Measurements from ENCODE around the gene CTH. TPM values are rescaled to one million over a fixed set of nuclear protein-coding genes. Genes with fewer than 3 reads are reported as not detected.

CTH gene
- total RNA-seq, 1 experiment from 2014 or later, result 4.7 TPM

- H3K4me1 ChIP-seq (ENCODE audit: control insufficient read depth, insufficient read depth, low read length), result no peaks in the 10 kb centered on the region
- 0 out of 2 replicates have a peak, but pooled peaks cover 2% of the 10 kb centered on the region for H3K27me3 ChIP-seq (ENCODE audit: control insufficient read depth, insufficient read depth, low read length)
- no peak overlapping the region for H3K4me3 ChIP-seq (ENCODE audit: low read depth in 2 of 2, low read length in 2 of 2)
- POLR2A ChIA-PET, result no interaction called here
- in situ Hi-C loops (cut with HindIII; ENCODE audit: low pct_unique_long_range_greater_than_20kb, low sequenced_read_pairs), result no loop called here
- CTCF ChIA-PET, result no interaction called here
- no peak overlapping the region for H3K27ac ChIP-seq (ENCODE audit: low read length)
- TF ChIP-seq TCF7L2 (IDR thresholded peaks at IDR 0.05; ENCODE audit: low read depth, low read length) (no peak), SIN3A (IDR thresholded peaks at IDR 0.05; ENCODE audit: borderline replicate concordance, insufficient read depth, low read depth, low read length) (no peak), POLR2AphosphoS5 (IDR thresholded peaks at IDR 0.05; ENCODE audit: low read depth, low read length) (no peak), CTCF (IDR thresholded peaks at IDR 0.05) (no peak)
- TF ChIP-seq, protein P1, sequence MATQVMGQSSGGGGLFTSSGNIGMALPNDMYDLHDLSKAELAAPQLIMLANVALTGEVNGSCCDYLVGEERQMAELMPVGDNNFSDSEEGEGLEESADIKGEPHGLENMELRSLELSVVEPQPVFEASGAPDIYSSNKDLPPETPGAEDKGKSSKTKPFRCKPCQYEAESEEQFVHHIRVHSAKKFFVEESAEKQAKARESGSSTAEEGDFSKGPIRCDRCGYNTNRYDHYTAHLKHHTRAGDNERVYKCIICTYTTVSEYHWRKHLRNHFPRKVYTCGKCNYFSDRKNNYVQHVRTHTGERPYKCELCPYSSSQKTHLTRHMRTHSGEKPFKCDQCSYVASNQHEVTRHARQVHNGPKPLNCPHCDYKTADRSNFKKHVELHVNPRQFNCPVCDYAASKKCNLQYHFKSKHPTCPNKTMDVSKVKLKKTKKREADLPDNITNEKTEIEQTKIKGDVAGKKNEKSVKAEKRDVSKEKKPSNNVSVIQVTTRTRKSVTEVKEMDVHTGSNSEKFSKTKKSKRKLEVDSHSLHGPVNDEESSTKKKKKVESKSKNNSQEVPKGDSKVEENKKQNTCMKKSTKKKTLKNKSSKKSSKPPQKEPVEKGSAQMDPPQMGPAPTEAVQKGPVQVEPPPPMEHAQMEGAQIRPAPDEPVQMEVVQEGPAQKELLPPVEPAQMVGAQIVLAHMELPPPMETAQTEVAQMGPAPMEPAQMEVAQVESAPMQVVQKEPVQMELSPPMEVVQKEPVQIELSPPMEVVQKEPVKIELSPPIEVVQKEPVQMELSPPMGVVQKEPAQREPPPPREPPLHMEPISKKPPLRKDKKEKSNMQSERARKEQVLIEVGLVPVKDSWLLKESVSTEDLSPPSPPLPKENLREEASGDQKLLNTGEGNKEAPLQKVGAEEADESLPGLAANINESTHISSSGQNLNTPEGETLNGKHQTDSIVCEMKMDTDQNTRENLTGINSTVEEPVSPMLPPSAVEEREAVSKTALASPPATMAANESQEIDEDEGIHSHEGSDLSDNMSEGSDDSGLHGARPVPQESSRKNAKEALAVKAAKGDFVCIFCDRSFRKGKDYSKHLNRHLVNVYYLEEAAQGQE (IDR thresholded peaks at IDR 0.05; ENCODE audit: insufficient read depth in 1 of 2, low read depth in 2 of 2, low read length in 1 of 2), result no peak
- no TSS peak for BruUV-seq (replicated peaks)
- intact Hi-C loops (cut with micrococcal nuclease; ENCODE audit: unreplicated experiment), result no loop called here
- no peaks in the 10 kb centered on the region for H3K9me3 ChIP-seq (ENCODE audit: control insufficient read depth, insufficient read depth, low read depth, low read length)
- no peaks in the 10 kb centered on the region for H3K36me3 ChIP-seq (ENCODE audit: control insufficient read depth, insufficient read depth, low read length)
- ATAC-seq, result no peak
- no peak for DNase-seq (ENCODE audit: low read depth, low spot score)
Measured at GRCh38 chr1:70382682-70383081, 28.4 kb upstream of the CTH start.

DNA sequence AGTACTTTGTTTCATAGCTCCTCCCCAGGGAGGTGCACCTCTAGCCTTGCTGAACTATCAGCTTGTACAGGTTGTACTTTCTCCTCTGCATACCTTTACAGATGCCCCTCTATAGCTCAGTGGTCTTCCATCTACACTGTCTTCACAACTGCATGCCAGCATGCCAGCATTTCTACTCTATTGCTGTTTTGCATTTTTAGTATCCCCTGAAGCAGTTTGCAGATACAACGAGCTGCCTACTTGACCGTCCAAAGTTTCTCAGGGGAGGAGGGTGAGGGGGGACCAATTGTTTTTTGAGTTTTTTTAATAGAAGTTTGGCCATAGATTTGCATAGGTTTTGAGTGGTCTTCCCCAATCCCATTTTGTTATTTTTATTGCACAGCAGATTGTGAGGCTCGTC is 27.6 kb upstream of the CTH start:
- Histone ChIP-seq H3K27ac (ENCODE audit: low read length) (no peak overlapping the region), H3K9me3 (ENCODE audit: control insufficient read depth, insufficient read depth, low read depth, low read length) (no peaks in the 10 kb centered on the region), H3K36me3 (ENCODE audit: control insufficient read depth, insufficient read depth, low read length) (no peaks in the 10 kb centered on the region), H3K4me1 (ENCODE audit: control insufficient read depth, insufficient read depth, low read length) (no peaks in the 10 kb centered on the region), H3K27me3 (ENCODE audit: control insufficient read depth, insufficient read depth, low read length) (0 out of 2 replicates have a peak, but pooled peaks cover 2% of the 10 kb centered on the region), H3K4me3 (ENCODE audit: low read depth in 2 of 2, low read length in 2 of 2) (no peak overlapping the region)
- ATAC-seq (no peak), DNase-seq (ENCODE audit: low read depth, low spot score) (no peak)
- ChIA-PET CTCF (no interaction called here), POLR2A (no interaction called here)
- no TSS peak for BruUV-seq (replicated peaks)
- no peak for TF ChIP-seq TCF7L2 (IDR thresholded peaks at IDR 0.05; ENCODE audit: low read depth, low read length)
- TF ChIP-seq, protein P1 (IDR thresholded peaks at IDR 0.05; ENCODE audit: insufficient read depth in 1 of 2, low read depth in 2 of 2, low read length in 1 of 2), result no peak
- TF ChIP-seq POLR2AphosphoS5 (IDR thresholded peaks at IDR 0.05; ENCODE audit: low read depth, low read length), result no peak
- no peak for TF ChIP-seq SIN3A (IDR thresholded peaks at IDR 0.05; ENCODE audit: borderline replicate concordance, insufficient read depth, low read depth, low read length)
- no peak for TF ChIP-seq CTCF (IDR thresholded peaks at IDR 0.05)
- intact Hi-C loops (cut with micrococcal nuclease; ENCODE audit: unreplicated experiment), result no loop called here
- in situ Hi-C loops (cut with HindIII; ENCODE audit: low pct_unique_long_range_greater_than_20kb, low sequenced_read_pairs), result no loop called here

All from Panc1 (cell line).